Measurements from ENCODE around the gene RPS6KA3.
"Not testable (repeated sequence)": the region's sequence is repeated elsewhere in the genome, so short reads cannot be mapped to it uniquely, and the experiment has no call there.

Gene RPS6KA3

GRCh38 chrX:20171887-20172286, 94.8 kb downstream of the RPS6KA3 start:
- TF ChIP-seq CTCF (conservative IDR thresholded peaks at IDR 0.05): no peak
- H3K27ac ChIP-seq: no peak overlapping the region

- not testable (repeated sequence) for H3K27ac ChIP-seq
These were observed 104.2 kb downstream of the RPS6KA3 start for GRCh38 chrX:20162516-20162915.

- no peak overlapping the region for H3K27ac ChIP-seq
- no peak for TF ChIP-seq CTCF (conservative IDR thresholded peaks at IDR 0.05)
These were observed 106.8 kb downstream of the RPS6KA3 start for GRCh38 chrX:20159797-20160385.

GRCh38 chrX:20151689-20152088, 115.0 kb downstream of the RPS6KA3 start:
- no peak overlapping the region for H3K27ac ChIP-seq
- no peak for TF ChIP-seq CTCF (conservative IDR thresholded peaks at IDR 0.05)

- H3K27ac ChIP-seq: no peak overlapping the region
- TF ChIP-seq CTCF (conservative IDR thresholded peaks at IDR 0.05): no peak
These were observed 117.4 kb downstream of the RPS6KA3 start for GRCh38 chrX:20149326-20149725.

GRCh38 chrX:20147561-20147960, 119.1 kb downstream of the RPS6KA3 start:
- no peak for TF ChIP-seq CTCF (conservative IDR thresholded peaks at IDR 0.05)
- H3K27ac ChIP-seq: no peak overlapping the region

- H3K27ac ChIP-seq: no peak overlapping the region
- no peak for TF ChIP-seq CTCF (conservative IDR thresholded peaks at IDR 0.05)
These were observed 122.2 kb downstream of the RPS6KA3 start for GRCh38 chrX:20144491-20144890.

GRCh38 chrX:20143561-20143960, 123.1 kb downstream of the RPS6KA3 start:
- no peak overlapping the region for H3K27ac ChIP-seq
- TF ChIP-seq CTCF (conservative IDR thresholded peaks at IDR 0.05): no peak

Data from VCaP (cell line).